SH-SY5Y (cell line): ENCODE data around the gene CNGB1.

ENCODE experiments used
- GATA2 ChIP-seq: IDR thresholded peaks from 2 replicates; pipeline ENCODE4 v1.6.1; 2011; ENCODE audit warnings: mild to moderate bottlenecking, low read depth, low read length
- GATA3 ChIP-seq: IDR thresholded peaks from 2 replicates; pipeline ENCODE4 v1.6.1; 2011; ENCODE audit warnings: low read depth, mild to moderate bottlenecking, low read length, moderate library complexity

- TF ChIP-seq GATA2 (no peak), GATA3 (no peak)
These were observed 5.4 kb upstream of the CNGB1 start for GRCh38 chr16:57976331-57976796.
